GM12892 (cell line): ENCODE results near the gene TESK1.

Experiments used
- POLR2A ChIP-seq: IDR thresholded peaks from 2 replicates; pipeline ENCODE4 v1.6.1; 2011; ENCODE audit warnings: low read depth, low read length, control low read depth
- TAF1 ChIP-seq: IDR thresholded peaks from 2 replicates; pipeline ENCODE4 v1.6.1; 2011; ENCODE audit warnings: low read depth, mild to moderate bottlenecking, control low read depth, low read length, borderline replicate concordance

GRCh38 chr9:35562895-35563780, 41.9 kb upstream of the TESK1 start:
- TF ChIP-seq POLR2A: no peak
- no peak for TF ChIP-seq TAF1
